ENCODE measurements around the gene PDCD6IP.

The PDCD6IP gene

GRCh38 chr3:33882296-33882695, 83.9 kb downstream of the PDCD6IP start:
- H3K36me3 ChIP-seq (ENCODE audit: control insufficient read depth in 2 of 2, insufficient read depth in 1 of 2, low read length in 2 of 2) = no peaks in the 10 kb centered on the region
- POLR2A ChIA-PET = no interaction called here
- CTCF ChIA-PET = interaction anchor here (0.6 to 4.7 kb wide), 5 partner anchors 11 to 802 kb away, joined by 3 to 70 read pairs (median 6); no protein-coding TSS in a partner anchor
- no peak overlapping the region for H3K27ac ChIP-seq (ENCODE audit: extremely low read depth, low read depth, low read length)
- no peak overlapping the region for H3K4me3 ChIP-seq (ENCODE audit: low read depth, low read length)
- no peaks in the 10 kb centered on the region for H3K9me3 ChIP-seq (ENCODE audit: control insufficient read depth, insufficient read depth, low read depth, low read length)
- TF ChIP-seq, protein P1, sequence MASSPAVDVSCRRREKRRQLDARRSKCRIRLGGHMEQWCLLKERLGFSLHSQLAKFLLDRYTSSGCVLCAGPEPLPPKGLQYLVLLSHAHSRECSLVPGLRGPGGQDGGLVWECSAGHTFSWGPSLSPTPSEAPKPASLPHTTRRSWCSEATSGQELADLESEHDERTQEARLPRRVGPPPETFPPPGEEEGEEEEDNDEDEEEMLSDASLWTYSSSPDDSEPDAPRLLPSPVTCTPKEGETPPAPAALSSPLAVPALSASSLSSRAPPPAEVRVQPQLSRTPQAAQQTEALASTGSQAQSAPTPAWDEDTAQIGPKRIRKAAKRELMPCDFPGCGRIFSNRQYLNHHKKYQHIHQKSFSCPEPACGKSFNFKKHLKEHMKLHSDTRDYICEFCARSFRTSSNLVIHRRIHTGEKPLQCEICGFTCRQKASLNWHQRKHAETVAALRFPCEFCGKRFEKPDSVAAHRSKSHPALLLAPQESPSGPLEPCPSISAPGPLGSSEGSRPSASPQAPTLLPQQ (tag by site-specific recombination; IDR thresholded peaks at IDR 0.05) = no peak
- TF ChIP-seq, protein P2, sequence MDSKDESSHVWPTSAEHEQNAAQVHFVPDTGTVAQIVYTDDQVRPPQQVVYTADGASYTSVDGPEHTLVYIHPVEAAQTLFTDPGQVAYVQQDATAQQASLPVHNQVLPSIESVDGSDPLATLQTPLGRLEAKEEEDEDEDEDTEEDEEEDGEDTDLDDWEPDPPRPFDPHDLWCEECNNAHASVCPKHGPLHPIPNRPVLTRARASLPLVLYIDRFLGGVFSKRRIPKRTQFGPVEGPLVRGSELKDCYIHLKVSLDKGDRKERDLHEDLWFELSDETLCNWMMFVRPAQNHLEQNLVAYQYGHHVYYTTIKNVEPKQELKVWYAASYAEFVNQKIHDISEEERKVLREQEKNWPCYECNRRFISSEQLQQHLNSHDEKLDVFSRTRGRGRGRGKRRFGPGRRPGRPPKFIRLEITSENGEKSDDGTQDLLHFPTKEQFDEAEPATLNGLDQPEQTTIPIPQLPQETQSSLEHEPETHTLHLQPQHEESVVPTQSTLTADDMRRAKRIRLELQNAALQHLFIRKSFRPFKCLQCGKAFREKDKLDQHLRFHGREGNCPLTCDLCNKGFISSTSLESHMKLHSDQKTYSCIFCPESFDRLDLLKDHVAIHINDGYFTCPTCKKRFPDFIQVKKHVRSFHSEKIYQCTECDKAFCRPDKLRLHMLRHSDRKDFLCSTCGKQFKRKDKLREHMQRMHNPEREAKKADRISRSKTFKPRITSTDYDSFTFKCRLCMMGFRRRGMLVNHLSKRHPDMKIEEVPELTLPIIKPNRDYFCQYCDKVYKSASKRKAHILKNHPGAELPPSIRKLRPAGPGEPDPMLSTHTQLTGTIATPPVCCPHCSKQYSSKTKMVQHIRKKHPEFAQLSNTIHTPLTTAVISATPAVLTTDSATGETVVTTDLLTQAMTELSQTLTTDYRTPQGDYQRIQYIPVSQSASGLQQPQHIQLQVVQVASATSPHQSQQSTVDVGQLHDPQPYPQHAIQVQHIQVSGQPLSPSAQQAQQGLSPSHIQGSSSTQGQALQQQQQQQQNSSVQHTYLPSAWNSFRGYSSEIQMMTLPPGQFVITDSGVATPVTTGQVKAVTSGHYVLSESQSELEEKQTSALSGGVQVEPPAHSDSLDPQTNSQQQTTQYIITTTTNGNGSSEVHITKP (tag by site-specific recombination; IDR thresholded peaks at IDR 0.05) = no peak
- TF ChIP-seq ZNF274 (IDR thresholded peaks at IDR 0.05; ENCODE audit: low read length) (no peak), ZNF274 (tag by site-specific recombination; IDR thresholded peaks at IDR 0.05; ENCODE audit: borderline replicate concordance) (no peak), MEIS1 (CRISPR knock-in tag; IDR thresholded peaks at IDR 0.05; ENCODE audit: borderline replicate concordance) (no peak), KLF7 (tag by site-specific recombination; IDR thresholded peaks at IDR 0.05; ENCODE audit: borderline replicate concordance) (no peak), ZNF561 (tag by site-specific recombination; IDR thresholded peaks at IDR 0.05; ENCODE audit: borderline replicate concordance) (no peak), REPIN1 (tag by site-specific recombination; IDR thresholded peaks at IDR 0.05; ENCODE audit: low read depth) (no peak), ZIC2 (tag by site-specific recombination; IDR thresholded peaks at IDR 0.05) (no peak), ZNF2 (tag by site-specific recombination; IDR thresholded peaks at IDR 0.05) (no peak)
- no peaks in the 10 kb centered on the region for H3K4me1 ChIP-seq (ENCODE audit: control insufficient read depth, insufficient read depth, low read length)

DNA sequence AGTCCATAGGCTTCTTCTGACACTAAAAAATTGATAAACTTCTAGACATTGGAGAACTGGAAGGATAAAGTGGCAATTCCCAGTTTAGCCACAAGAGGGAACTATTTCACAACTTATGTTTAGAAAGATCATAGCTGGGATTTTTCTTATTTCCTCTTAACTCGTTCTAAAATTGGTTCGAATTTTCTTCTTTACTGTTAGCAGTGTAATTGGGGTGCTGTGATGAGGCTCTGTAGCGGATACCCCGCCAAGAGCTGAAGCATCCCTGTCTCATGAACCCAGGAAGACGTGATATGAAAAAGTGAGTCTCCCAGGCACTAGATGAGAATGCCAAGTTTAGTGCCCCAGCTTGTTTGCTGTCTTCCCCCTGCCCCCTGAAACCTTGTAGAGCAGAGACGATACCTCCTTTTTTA, 85.1 kb downstream of the PDCD6IP start:
- ChIA-PET CTCF (interaction anchor here (0.5 to 4.7 kb wide), 40 partner anchors 9 to 1234 kb away, joined by 3 to 70 read pairs (median 4); no protein-coding TSS in a partner anchor), POLR2A (interaction anchor here (1.0 kb wide), 1 partner anchor 85 kb away, joined by 3 read pairs; the partner anchor contains the start of gene PDCD6IP)
- TF ChIP-seq CTCF (tag by site-specific recombination; IDR thresholded peaks at IDR 0.05) = peak; percentile 26; the same call in 1 of the 2 replicates
- peak; percentile 82 for TF ChIP-seq ZNF654 (tag by site-specific recombination; IDR thresholded peaks at IDR 0.05; ENCODE audit: low read depth)
- TF ChIP-seq HOXA7 (CRISPR knock-in tag; IDR thresholded peaks at IDR 0.05; ENCODE audit: borderline replicate concordance) = no peak
- no peak for TF ChIP-seq ZBTB8A (tag by site-specific recombination; IDR thresholded peaks at IDR 0.05)
- TF ChIP-seq, protein P3, sequence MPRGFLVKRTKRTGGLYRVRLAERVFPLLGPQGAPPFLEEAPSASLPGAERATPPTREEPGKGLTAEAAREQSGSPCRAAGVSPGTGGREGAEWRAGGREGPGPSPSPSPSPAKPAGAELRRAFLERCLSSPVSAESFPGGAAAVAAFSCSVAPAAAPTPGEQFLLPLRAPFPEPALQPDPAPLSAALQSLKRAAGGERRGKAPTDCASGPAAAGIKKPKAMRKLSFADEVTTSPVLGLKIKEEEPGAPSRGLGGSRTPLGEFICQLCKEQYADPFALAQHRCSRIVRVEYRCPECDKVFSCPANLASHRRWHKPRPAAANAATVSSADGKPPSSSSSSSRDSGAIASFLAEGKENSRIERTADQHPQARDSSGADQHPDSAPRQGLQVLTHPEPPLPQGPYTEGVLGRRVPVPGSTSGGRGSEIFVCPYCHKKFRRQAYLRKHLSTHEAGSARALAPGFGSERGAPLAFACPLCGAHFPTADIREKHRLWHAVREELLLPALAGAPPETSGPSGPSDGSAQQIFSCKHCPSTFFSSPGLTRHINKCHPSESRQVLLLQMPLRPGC (tag by site-specific recombination; IDR thresholded peaks at IDR 0.05) = no peak
- no peak for TF ChIP-seq ZNF521 (tag by site-specific recombination; IDR thresholded peaks at IDR 0.05)
- TF ChIP-seq, protein P4, sequence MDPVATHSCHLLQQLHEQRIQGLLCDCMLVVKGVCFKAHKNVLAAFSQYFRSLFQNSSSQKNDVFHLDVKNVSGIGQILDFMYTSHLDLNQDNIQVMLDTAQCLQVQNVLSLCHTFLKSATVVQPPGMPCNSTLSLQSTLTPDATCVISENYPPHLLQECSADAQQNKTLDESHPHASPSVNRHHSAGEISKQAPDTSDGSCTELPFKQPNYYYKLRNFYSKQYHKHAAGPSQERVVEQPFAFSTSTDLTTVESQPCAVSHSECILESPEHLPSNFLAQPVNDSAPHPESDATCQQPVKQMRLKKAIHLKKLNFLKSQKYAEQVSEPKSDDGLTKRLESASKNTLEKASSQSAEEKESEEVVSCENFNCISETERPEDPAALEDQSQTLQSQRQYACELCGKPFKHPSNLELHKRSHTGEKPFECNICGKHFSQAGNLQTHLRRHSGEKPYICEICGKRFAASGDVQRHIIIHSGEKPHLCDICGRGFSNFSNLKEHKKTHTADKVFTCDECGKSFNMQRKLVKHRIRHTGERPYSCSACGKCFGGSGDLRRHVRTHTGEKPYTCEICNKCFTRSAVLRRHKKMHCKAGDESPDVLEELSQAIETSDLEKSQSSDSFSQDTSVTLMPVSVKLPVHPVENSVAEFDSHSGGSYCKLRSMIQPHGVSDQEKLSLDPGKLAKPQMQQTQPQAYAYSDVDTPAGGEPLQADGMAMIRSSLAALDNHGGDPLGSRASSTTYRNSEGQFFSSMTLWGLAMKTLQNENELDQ (tag by site-specific recombination; IDR thresholded peaks at IDR 0.05; ENCODE audit: low read depth) = no peak
- TF ChIP-seq BCL6B (tag by site-specific recombination; IDR thresholded peaks at IDR 0.05) = no peak
- no peak for TF ChIP-seq ZSCAN4 (tag by site-specific recombination; IDR thresholded peaks at IDR 0.05)
- TF ChIP-seq ZNF660 (tag by site-specific recombination; IDR thresholded peaks at IDR 0.05) = no peak
- H3K9me3 ChIP-seq (ENCODE audit: control insufficient read depth, insufficient read depth, low read depth, low read length) = no peaks in the 10 kb centered on the region
- peak overlapping the region; percentile 23 for H3K4me3 ChIP-seq (ENCODE audit: low read depth, low read length)
- H3K4me1 ChIP-seq (ENCODE audit: control insufficient read depth, insufficient read depth, low read length) = no peaks in the 10 kb centered on the region
- no peak overlapping the region for H3K27ac ChIP-seq (ENCODE audit: extremely low read depth, low read depth, low read length)
- H3K36me3 ChIP-seq (ENCODE audit: control insufficient read depth in 2 of 2, insufficient read depth in 1 of 2, low read length in 2 of 2) = no peaks in the 10 kb centered on the region
